Measurements from ENCODE around the gene DMRTB1.
"Not testable (repeated sequence)": the region's sequence is repeated elsewhere in the genome, so short reads cannot be mapped to it uniquely, and the experiment has no call there.

DMRTB1 gene

GRCh38 chr1:53434405-53435007 is 24.7 kb upstream of the DMRTB1 start:
- DNase-seq (ENCODE audit: extremely low read depth in 1 of 2, low read depth in 1 of 2): not testable (repeated sequence)

GRCh38 chr1:53435151-53435550 is 24.0 kb upstream of the DMRTB1 start:
- DNase-seq (ENCODE audit: extremely low read depth in 1 of 2, low read depth in 1 of 2): no peak

DNA sequence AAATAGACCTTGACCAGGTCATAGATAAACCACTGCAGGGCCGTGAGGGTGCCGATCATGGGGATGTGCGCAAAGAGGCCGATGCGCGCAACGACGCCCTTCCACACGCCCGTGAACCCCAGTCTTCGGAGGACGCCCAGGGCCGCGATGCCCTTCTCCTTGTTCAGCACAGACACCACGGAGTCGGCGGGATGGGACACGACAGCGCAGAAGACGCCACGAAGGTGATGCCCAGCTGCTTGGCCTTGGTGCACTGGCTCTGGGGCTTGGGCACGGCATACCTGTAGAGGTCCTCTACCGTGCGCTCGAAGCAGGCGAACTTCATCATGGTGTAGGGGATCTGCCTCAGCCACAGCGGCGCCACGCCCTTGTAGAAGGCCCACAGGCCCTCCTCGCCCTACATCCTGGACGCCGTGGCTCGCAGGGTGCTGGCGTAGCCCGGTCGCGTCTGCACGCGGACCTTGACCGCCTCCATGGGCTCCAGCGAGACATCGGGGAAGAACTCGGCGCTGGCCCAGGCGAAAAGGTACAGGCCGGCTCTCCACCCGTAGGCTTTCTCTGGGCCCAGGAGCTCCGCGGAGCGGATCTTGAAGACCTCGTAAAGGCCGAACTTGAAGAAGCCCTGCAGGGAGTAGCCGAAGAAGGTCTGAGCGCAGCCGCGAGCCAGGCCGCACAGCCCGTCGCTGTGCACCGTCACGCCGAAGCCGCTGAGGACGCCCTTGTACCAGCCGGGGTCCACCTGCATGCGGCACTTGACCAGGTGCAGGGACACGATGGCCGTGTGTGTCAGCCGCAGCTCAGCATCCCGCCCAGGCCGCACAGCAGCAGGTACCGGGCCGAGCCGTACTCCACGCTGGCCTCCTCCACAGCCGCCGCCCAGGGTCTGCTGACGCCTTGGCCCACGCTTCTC is 20.5 kb upstream of the DMRTB1 start:
- no peak for DNase-seq (ENCODE audit: extremely low read depth in 1 of 2, low read depth in 1 of 2)

- DNase-seq (ENCODE audit: extremely low read depth in 1 of 2, low read depth in 1 of 2): no peak
Observed at GRCh38 chr1:53439337-53440207, 19.6 kb upstream of the DMRTB1 start.

GRCh38 chr1:53440633-53441032 is 18.6 kb upstream of the DMRTB1 start:
- DNase-seq (ENCODE audit: extremely low read depth in 1 of 2, low read depth in 1 of 2): no peak

GRCh38 chr1:53442299-53442698 is 16.9 kb upstream of the DMRTB1 start:
- DNase-seq (ENCODE audit: extremely low read depth in 1 of 2, low read depth in 1 of 2): no peak

DNA sequence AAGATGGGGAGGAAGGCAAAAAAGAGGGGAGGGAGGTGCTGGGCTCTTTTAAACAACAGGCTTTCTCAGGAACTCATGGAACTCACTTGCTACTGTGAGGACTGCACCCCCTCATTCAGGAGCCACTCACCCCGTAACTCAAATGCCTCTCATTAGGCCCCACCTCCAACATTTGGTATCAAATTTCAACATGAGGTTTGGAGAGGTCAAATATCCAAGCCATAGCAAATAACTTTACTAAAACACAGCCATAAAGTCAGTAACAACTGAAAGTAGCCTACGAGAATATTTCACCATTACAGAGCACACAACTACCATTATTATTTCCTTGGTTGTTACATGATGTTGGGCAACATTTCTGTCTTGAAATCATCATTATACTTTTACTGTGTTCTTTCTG is 13.1 kb upstream of the DMRTB1 start:
- DNase-seq (ENCODE audit: extremely low read depth in 1 of 2, low read depth in 1 of 2): no peak

DNA sequence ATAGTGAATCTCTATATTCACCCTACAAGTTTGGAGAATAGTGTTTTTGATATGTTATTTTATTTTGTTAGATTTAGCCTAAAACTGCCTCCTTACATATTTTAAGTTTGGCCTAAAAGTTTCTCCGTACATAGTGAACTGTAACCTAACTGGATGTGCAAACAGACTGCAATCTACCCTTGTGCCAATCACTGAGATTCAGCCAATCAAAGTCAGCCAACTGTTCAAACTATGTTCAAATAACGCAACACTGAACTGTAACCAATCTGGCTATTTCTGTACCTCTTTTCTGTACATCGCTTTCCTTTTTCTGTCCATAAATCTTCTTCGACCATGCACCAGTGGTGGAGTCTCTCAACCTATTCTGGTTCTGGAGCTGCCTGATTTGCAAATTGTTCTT is 11.8 kb upstream of the DMRTB1 start:
- no peak for DNase-seq (ENCODE audit: extremely low read depth in 1 of 2, low read depth in 1 of 2)

DNA sequence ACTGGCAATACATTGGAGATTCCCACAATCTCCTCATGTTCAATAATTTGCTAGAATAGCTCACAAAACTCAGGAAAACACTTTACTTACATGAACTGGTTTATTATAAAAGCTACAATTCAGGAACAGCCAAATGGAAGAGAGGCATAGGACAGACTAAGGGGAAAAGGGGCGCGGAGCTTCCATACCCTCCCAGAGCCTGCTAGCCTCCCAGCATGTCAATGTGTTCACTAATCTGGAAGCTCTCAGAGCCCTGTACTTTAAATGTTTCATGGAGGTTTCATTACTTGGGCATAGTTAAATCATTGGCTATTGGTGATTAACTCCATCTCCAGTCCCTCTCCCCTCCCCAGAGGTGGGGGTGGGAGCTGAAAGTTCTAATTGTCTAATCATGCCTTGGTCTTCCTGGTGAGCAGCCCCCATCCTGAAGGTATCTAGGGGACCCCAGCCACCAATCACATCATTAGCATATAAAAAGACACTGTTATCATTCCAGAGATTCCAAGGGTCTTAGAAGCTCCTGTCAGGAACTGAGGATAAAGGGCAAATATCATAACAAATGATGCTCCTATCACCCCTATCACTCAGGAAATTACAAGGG is 10.9 kb upstream of the DMRTB1 start:
- DNase-seq (ENCODE audit: extremely low read depth in 1 of 2, low read depth in 1 of 2): no peak

- no peak for DNase-seq (ENCODE audit: extremely low read depth in 1 of 2, low read depth in 1 of 2)
Observed at GRCh38 chr1:53449021-53449420, 10.2 kb upstream of the DMRTB1 start.

DNA sequence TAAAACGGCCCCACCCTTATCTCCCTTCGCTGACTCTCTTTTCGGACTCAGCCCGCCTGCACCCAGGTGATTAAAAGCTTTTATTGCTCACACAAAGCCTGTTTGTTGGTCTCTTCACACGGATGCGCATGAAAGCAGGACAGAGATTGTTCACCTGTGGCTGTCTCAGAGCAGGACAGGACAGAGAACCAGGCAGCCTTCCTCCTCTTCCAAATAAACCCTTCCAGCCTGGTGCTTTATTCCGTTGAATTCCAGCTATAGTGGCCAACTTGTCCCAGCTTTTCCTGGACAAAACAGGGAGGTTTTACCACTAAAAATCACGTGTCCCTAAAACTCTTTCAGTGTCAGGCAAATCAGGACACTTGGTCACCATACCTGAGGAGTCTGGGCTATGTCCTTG is 9.5 kb upstream of the DMRTB1 start:
- DNase-seq (ENCODE audit: extremely low read depth in 1 of 2, low read depth in 1 of 2): no peak

DNA sequence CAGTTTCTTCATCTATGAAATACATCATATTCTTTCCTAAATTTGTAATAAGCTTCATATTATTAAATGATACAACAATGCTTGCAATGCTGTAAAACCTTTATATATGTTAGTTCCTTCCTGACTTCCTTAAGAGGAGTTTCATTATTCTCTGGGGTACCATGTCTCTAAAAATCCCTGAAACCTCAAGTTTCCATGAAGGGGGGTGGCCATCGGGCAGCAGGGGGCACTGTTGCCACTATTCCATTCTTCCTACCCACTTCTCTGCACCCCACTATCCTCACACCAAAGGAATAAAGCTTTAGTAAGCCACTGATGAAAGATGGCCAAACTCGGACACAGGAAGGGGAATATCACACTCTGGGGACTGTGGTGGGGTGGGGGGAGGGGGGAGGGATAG is 9.0 kb upstream of the DMRTB1 start:
- no peak for DNase-seq (ENCODE audit: extremely low read depth in 1 of 2, low read depth in 1 of 2)

DNA sequence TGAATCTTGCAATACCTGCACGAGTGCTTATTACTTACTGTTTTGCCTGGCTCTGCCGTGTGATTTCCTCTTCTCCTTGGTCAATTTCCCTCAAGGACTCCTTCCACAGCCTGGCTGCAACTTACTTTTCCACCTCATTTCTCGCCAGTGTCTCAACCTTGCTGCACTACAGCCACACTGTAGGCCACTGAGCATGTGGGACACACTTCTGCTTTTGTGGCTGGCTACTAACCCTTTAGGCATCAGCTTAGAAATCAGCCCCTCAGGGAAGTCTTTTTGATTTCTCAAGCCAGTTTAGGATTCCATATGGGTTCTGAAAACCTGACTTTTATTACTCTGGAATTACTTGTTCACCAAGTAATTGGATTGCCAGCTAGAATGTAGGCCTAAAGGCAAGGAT is 5.2 kb upstream of the DMRTB1 start:
- no peak for DNase-seq (ENCODE audit: extremely low read depth in 1 of 2, low read depth in 1 of 2)

DNA sequence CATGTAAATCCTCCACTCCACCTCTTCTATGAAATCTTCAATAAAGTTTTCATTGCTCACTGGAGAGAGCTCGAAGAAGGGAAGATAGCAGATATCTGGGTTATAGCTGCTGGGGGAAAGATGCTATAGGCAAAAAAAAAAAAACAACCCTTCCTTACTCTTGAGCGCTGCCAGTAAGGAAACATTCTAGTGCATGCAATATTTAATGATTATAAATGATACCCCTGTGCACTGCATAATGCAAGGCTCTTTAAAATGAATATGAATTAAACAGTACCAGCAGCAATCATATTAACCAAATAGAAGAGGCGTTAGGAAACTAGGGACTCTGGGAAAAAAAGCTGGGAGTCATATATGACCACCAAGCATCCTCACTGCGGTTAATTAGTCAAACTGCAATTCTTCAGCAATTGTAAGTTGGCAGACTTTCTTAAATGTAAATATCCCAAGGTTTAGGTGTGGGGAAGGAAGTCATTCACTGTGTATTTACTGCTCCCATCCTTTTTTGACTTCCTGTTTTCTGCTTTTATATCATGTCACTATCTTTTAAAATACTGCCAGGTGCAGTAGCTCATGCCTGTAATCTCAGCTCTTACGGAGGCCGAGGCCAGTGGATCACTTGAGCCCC is 3.7 kb upstream of the DMRTB1 start:
- DNase-seq (ENCODE audit: extremely low read depth in 1 of 2, low read depth in 1 of 2): no peak

DNA sequence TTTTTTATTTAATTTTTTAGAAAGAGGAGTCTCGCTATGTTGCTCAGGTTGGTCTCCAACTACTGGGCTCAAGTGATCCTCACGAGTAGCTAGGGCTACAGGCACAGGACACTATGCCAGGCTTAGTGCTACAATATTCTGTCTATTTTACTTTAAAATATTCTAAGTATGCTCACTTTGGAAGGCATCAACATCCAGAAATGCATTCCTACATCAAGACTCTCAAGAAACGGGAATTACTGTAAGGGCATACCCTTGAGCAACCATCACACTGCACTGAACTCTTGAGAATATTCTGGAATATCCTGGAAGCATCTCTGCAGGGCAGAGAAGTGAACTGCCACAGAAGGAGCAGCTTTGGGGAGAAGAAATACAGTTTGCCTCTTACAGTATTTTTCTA is 565 bp upstream of the DMRTB1 start:
- DNase-seq (ENCODE audit: extremely low read depth in 1 of 2, low read depth in 1 of 2): no peak

DNA sequence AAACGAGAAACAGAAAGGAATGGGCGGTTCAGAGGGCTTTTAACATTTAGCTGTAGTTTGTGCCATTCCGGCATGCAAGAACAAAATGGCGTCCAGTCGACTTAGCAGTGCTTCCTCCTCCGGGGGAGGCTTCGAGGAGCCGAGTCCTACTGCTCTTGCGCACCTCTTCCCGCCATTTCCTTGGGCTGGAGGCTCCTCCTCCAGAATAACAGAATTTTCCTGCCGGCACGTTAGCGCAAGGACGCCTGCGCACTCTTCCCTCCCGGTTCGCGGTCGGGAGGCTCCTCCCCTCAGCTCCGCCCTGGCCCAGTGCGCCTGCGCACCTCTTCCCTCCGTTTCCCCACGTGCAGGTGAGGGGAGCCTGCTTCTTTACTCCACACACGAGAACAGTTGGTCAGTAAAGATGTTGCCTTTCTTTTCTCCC is 1.0 kb downstream of the DMRTB1 start:
- no peak for DNase-seq (ENCODE audit: extremely low read depth in 1 of 2, low read depth in 1 of 2)

DNA sequence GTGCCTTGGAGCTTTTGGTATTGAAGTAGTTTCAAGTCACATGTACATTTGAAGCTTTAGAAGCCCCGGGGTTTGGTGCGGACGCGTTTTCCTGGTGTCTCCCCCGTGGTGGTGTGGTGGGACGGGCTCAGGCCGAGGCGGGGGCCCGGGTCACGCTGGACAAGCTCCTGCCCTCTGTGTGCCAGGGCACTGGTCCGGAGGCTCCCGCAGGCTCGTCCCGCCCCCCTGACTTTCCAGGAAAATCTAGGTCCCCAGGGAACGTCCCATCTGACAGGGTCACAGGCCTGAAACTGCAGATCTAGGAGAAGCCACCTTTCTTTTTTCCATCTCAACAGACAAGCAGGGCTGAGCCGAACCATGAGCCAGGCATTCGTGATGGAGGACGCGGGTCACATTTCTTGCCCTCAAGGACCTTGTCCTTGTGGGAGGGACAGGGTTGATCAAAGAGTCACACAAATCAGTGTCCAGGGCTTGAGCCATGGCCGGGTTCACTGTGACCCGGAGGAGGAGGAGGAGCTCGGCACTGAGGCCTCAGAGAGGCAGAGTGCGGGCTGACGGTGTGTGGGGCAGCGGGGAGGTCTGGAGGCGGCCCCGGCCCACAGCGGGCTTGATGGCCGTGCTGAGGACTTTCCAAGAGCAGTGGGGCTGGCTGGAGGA is 1.6 kb downstream of the DMRTB1 start:
- DNase-seq (ENCODE audit: extremely low read depth in 1 of 2, low read depth in 1 of 2): no peak

DNA sequence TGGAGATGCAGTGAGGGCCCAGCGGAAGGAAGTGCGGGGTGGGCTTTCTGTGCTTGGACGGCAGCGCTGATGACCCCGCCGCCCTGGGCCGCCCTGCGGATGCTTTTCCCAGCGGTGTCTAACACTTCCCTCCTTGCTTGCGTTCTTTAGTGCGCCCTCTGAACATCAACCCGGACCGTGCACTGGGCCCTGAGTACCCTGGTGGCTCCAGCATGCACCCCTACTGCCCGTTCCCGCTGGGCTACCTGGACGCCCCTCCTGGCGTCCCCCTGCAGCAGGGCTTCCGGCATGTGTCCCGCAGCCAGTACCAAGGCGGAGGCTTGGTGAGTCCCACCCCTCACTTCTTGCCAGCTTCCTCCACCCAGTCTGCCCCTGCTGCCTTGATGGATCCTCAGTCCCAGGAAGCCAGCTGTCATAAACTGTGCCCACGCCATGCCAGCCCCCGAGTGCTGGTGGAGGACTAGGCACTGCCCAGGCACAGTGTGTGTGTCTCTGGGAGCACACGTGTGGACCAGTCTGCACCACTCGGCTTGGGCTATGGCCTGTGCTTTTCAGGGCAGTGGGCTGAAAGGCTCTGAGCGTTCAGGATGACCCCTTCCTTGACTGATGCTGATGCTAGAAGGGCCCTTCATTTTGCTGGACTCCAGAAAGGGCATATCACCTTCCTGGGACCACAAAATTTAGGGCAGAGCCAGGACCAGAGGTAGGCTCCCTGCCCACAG is 2.3 kb downstream of the DMRTB1 start:
- no peak for DNase-seq (ENCODE audit: extremely low read depth in 1 of 2, low read depth in 1 of 2)

GRCh38 chr1:53462193-53462592 is 3.0 kb downstream of the DMRTB1 start:
- DNase-seq (ENCODE audit: extremely low read depth in 1 of 2, low read depth in 1 of 2): no peak
